HepG2 (cell line): ENCODE data around the gene PRM3. TPM values are rescaled to one million over a fixed set of nuclear protein-coding genes. Genes with fewer than 3 reads are reported as not detected.
A peak's percentile ranks its signal among the peaks of the same experiment; 100 is the strongest.

ENCODE experiments used
- FOXK2 ChIP-seq: fragments of 450-650 bp; IDR thresholded peaks from 2 replicates; pipeline ENCODE4 v1.6.1; 2016
- IRF9 ChIP-seq: sonication (generic); formaldehyde crosslinking; IDR thresholded peaks from 2 replicates; pipeline ENCODE4 v1.8.0; 2022; ENCODE audit warnings: missing genetic modification reagents, mild to moderate bottlenecking, borderline replicate concordance
- NPAS2 ChIP-seq: sonication (generic); formaldehyde crosslinking; IDR thresholded peaks from 2 replicates; pipeline ENCODE4 v1.8.0; 2022; ENCODE audit warnings: mild to moderate bottlenecking, missing genetic modification reagents, borderline replicate concordance
- PHF20 ChIP-seq: sonication (generic); formaldehyde crosslinking; IDR thresholded peaks from 2 replicates; pipeline ENCODE4 v1.5.0; 2020; ENCODE audit warnings: mild to moderate bottlenecking, missing genetic modification reagents
- SMAD9 ChIP-seq: sonication (generic); formaldehyde crosslinking; IDR thresholded peaks from 2 replicates; pipeline ENCODE4 v1.5.1; 2020; ENCODE audit warnings: mild to moderate bottlenecking, missing genetic modification reagents
- SMARCE1 ChIP-seq: fragments of 450-650 bp; IDR thresholded peaks from 2 replicates; pipeline ENCODE4 v1.6.1; 2017; ENCODE audit warnings: borderline replicate concordance
- SP140L ChIP-seq: sonication (generic); formaldehyde crosslinking; IDR thresholded peaks from 2 replicates; pipeline ENCODE4 v1.4.0; 2020; ENCODE audit warnings: missing genetic modification reagents, borderline replicate concordance
- TERF1 ChIP-seq: sonication (generic); formaldehyde crosslinking; IDR thresholded peaks from 2 replicates; pipeline ENCODE4 v1.8.0; 2022; ENCODE audit warnings: mild to moderate bottlenecking, missing genetic modification reagents, moderate library complexity
- U2AF2 ChIP-seq: fragments of 200-400 bp; formaldehyde crosslinking; IDR thresholded peaks from 2 replicates; pipeline ENCODE4 v1.6.1; 2017; ENCODE audit warnings: low read depth, mild to moderate bottlenecking, low read length
- ZBTB40 ChIP-seq, 2 experiments: fragments of 450-650 bp in 1 of 2; sonication (generic) in 1 of 2; formaldehyde crosslinking in 1 of 2; IDR thresholded peaks; 2 replicates each; pipeline versions ENCODE4 v1.6.1 to v1.8.0; 2016 to 2022; ENCODE audit warnings: antibody characterized with exemption in 1 of 2, mild to moderate bottlenecking in 1 of 2, missing genetic modification reagents in 1 of 2
- ZFP1 ChIP-seq: IDR thresholded peaks from 2 replicates; pipeline ENCODE4 v1.6.1; 2016
- ZFP36 ChIP-seq: fragments of 150-350 bp; IDR thresholded peaks from 2 replicates; pipeline ENCODE4 v1.6.1; 2018; ENCODE audit warnings: borderline replicate concordance, low read length, low read depth; ENCODE audit not compliant: partially characterized antibody
- ZNF124 ChIP-seq: sonication (generic); formaldehyde crosslinking; IDR thresholded peaks from 2 replicates; pipeline ENCODE4 v1.4.0; 2020; ENCODE audit warnings: missing genetic modification reagents
- ZNF234 ChIP-seq: sonication (generic); formaldehyde crosslinking; conservative IDR thresholded peaks from 2 replicates; pipeline ENCODE4 v1.5.1; 2020; ENCODE audit warnings: mild to moderate bottlenecking, missing genetic modification reagents
- ZNF331 ChIP-seq: sonication (generic); formaldehyde crosslinking; IDR thresholded peaks from 2 replicates; pipeline ENCODE4 v1.4.0; 2020; ENCODE audit warnings: missing genetic modification reagents
- ZNF362 ChIP-seq: sonication (generic); formaldehyde crosslinking; IDR thresholded peaks from 2 replicates; pipeline ENCODE4 v1.4.0; 2020; ENCODE audit warnings: missing genetic modification reagents, mild to moderate bottlenecking, borderline replicate concordance
- ZNF883 ChIP-seq: sonication (generic); formaldehyde crosslinking; IDR thresholded peaks from 2 replicates; pipeline ENCODE4 v1.5.1; 2020; ENCODE audit warnings: mild to moderate bottlenecking, missing genetic modification reagents; ENCODE audit errors: not compliant biosample characterization
- polyA plus RNA-seq, 8 experiments: library from polyadenylated mRNA; depleted of rRNA in 3 of 8; stranded (reverse) in 7 of 8; unstranded in 1 of 8; fragments of >200 nt; fragmentation: Illumina TruSeq in 4 of 8; extraction: Trizol in 4 of 8; gene quantifications; 2 replicates each; pipeline versions ENCODE4 v1.2.1 to v1.2.3, GENCODE V29; 2011 to 2016; ENCODE audit warnings: low read depth in 4 of 8, missing spikeins in 1 of 8, mixed read lengths in 1 of 8; ENCODE audit not compliant: insufficient read depth in 1 of 8
- total RNA-seq, 5 experiments: library from RNA; depleted of rRNA; stranded (reverse); fragments of >200 nt; fragmentation: Illumina TruSeq; extraction: Trizol; gene quantifications; 2 replicates each; pipeline ENCODE4 v1.2.3, GENCODE V29; 2016; ENCODE audit warnings: low read depth in 1 of 5

PRM3 gene
- total and polyA plus RNA-seq, 2 of the 13 experiments (the other 11 are each of a cell fraction or from before 2014, with no cell fraction given): not detected

GRCh38 chr16:11306997-11307638, 33.7 kb upstream of the PRM3 start (continued):
- TF ChIP-seq ZNF234 (no peak; the same call in 1 of the 2 replicates), ZFP36 (peak; percentile 44), ZNF331 (CRISPR knock-in tag) (peak; percentile 82; the same call in 1 of the 2 replicates), ZFP1 (peak; percentile 91), SMARCE1 (no peak), NPAS2 (CRISPR knock-in tag) (no peak), SMAD9 (CRISPR knock-in tag) (no peak), PHF20 (CRISPR knock-in tag) (no peak), U2AF2 (no peak), FOXK2 (peak; percentile 77), ZNF124 (CRISPR knock-in tag) (peak; percentile 93), SP140L (CRISPR knock-in tag) (peak; percentile 67; the same call in 1 of the 2 replicates), ZNF362 (CRISPR knock-in tag) (no peak), TERF1 (no peak), ZNF883 (CRISPR knock-in tag) (no peak), ZBTB40 (IDR thresholded peaks at IDR 0.05) (no peak), ZBTB40 (CRISPR knock-in tag; IDR thresholded peaks at IDR 0.05) (no peak; the same call in 1 of the 2 replicates), IRF9 (CRISPR knock-in tag) (no peak)
